ENCODE results near the gene NOXO1. TPM values are rescaled to one million over a fixed set of nuclear protein-coding genes. Genes with fewer than 3 reads are reported as not detected.

The NOXO1 gene
- total RNA-seq, 1 donor from 2014 or later, result 1.6 TPM

DNA sequence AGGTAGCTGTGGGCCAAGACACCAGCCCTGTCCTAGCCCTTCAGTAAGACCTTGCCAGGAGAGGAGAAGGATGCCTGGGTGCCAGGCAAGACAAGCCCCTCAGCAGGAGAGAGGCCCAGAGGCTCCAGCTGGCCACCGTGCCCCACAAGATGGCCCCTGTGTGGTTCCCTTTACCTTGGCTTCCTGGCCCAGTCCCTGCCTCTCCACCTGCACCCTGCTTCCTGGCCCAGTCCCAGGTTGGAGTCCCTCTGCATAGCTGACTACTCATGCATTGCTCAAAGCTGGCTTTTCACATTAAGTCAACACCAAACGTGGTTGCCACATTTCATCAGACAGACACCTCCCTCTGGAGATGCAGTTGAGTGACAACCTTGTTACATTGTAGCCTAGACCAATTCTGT is 12.5 kb upstream of the NOXO1 start:
- FAIRE-seq, result peak; percentile 80
- TF ChIP-seq, protein P1, sequence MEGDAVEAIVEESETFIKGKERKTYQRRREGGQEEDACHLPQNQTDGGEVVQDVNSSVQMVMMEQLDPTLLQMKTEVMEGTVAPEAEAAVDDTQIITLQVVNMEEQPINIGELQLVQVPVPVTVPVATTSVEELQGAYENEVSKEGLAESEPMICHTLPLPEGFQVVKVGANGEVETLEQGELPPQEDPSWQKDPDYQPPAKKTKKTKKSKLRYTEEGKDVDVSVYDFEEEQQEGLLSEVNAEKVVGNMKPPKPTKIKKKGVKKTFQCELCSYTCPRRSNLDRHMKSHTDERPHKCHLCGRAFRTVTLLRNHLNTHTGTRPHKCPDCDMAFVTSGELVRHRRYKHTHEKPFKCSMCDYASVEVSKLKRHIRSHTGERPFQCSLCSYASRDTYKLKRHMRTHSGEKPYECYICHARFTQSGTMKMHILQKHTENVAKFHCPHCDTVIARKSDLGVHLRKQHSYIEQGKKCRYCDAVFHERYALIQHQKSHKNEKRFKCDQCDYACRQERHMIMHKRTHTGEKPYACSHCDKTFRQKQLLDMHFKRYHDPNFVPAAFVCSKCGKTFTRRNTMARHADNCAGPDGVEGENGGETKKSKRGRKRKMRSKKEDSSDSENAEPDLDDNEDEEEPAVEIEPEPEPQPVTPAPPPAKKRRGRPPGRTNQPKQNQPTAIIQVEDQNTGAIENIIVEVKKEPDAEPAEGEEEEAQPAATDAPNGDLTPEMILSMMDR (IDR thresholded peaks at IDR 0.05; ENCODE audit: insufficient read depth, low read length, severe bottlenecking), result no peak
- H3K4me3 ChIP-seq (ENCODE audit: low read depth, low read length), result no peak overlapping the region
- H3K36me3 ChIP-seq (ENCODE audit: control insufficient read depth, insufficient read depth, low read length), result peaks cover 14% of the 10 kb centered on the region
- DNase-seq (ENCODE audit: low read depth), result peak; percentile 85
- peaks cover 11% of the 10 kb centered on the region for H3K27me3 ChIP-seq (ENCODE audit: control insufficient read depth, insufficient read depth, low read length)

DNA sequence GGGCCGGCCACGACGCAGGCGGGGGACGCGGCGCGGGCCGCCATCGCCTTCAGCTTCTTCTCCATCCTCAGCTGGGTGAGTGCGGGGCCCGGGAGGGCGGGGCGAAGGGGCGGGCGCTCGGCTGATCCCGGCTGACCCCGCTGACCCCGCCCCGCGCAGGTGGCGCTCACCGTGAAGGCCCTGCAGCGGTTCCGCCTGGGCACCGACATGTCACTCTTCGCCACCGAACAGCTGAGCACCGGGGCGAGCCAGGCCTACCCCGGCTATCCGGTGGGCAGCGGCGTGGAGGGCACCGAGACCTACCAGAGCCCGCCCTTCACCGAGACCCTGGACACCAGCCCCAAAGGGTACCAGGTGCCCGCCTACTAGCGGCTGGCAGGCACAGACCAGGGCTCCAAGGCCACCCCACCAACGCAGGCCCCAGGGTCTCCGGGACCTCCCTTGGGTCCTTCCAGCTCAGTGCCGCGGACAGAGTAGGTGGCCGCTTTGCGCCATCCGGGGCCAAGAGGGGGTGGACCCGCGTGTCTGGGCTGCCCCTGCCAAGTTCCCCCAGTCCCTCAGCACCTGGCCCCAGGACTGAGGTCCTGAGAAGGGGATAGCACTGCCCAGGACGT is 11.5 kb upstream of the NOXO1 start:
- no peak for DNase-seq (ENCODE audit: low read depth)
- H3K27me3 ChIP-seq (ENCODE audit: control insufficient read depth, insufficient read depth, low read length), result peaks cover 14% of the 10 kb centered on the region
- H3K36me3 ChIP-seq (ENCODE audit: control insufficient read depth, insufficient read depth, low read length), result peaks cover 8% of the 10 kb centered on the region
- TF ChIP-seq, protein P1 (IDR thresholded peaks at IDR 0.05; ENCODE audit: insufficient read depth, low read length, severe bottlenecking), result no peak
- FAIRE-seq, result no peak
- no peak overlapping the region for H3K4me3 ChIP-seq (ENCODE audit: low read depth, low read length)

DNA sequence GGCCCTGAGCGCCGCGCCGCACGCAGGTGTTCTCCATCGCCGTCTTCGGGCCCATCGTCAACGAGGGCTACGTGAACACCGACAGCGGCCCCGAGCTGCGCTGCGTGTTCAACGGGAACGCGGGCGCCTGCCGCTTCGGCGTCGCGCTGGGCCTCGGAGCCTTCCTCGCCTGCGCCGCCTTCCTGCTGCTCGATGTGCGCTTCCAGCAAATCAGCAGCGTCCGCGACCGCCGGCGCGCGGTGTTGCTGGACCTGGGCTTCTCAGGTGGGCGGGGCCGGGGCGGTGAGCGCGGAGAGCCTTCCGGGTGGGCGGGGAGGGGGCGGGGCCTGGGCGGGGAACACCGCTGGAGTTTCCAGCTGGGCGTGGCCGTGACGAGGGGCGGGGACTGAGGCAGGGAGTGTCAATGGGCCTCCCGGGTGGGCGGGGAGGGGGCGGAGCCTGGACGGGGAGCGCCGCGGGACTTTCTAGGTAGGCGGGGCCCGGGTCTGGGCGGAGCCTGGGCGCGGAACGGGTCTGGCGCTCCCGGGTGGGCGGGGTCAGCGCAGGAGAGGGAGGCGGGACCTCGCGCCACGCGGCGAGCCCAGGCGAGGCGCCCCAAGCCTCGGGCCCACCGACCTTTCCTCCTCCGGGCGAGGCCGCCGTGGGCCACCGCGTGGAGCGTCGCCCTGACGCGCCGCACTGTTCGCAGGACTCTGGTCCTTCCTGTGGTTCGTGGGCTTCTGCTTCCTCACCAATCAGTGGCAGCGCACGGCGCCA is 10.9 kb upstream of the NOXO1 start:
- peak overlapping the region; percentile 28 for H3K4me3 ChIP-seq (ENCODE audit: low read depth, low read length)
- peaks cover 2% of the 10 kb centered on the region for H3K36me3 ChIP-seq (ENCODE audit: control insufficient read depth, insufficient read depth, low read length)
- FAIRE-seq, result no peak
- peak; percentile 65 for DNase-seq (ENCODE audit: low read depth)
- TF ChIP-seq, protein P1 (IDR thresholded peaks at IDR 0.05; ENCODE audit: insufficient read depth, low read length, severe bottlenecking), result no peak
- H3K27me3 ChIP-seq (ENCODE audit: control insufficient read depth, insufficient read depth, low read length), result peaks cover 14% of the 10 kb centered on the region

DNA sequence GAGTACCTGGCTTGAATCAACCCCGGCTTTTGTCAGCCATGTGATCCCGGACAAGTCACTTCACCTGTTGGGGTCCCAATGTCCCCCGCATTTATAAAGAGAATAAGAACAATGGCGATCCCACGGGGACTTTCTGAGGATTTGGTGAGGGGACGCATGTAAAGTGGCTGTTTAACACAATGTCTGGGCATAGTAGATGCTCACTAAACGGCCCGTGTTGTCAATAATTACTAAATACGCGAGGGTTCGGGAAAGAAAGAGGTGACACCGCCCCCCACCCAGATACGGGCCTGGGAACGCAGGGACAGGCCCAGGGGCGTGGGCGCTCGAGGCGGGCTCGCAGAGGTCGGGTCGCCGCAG is 10.3 kb upstream of the NOXO1 start:
- DNase-seq (ENCODE audit: low read depth), result no peak
- no peaks in the 10 kb centered on the region for H3K36me3 ChIP-seq (ENCODE audit: control insufficient read depth, insufficient read depth, low read length)
- no peak for FAIRE-seq
- peaks cover 14% of the 10 kb centered on the region for H3K27me3 ChIP-seq (ENCODE audit: control insufficient read depth, insufficient read depth, low read length)
- peak overlapping the region; percentile 28 for H3K4me3 ChIP-seq (ENCODE audit: low read depth, low read length)
- TF ChIP-seq, protein P1 (IDR thresholded peaks at IDR 0.05; ENCODE audit: insufficient read depth, low read length, severe bottlenecking), result no peak

DNA sequence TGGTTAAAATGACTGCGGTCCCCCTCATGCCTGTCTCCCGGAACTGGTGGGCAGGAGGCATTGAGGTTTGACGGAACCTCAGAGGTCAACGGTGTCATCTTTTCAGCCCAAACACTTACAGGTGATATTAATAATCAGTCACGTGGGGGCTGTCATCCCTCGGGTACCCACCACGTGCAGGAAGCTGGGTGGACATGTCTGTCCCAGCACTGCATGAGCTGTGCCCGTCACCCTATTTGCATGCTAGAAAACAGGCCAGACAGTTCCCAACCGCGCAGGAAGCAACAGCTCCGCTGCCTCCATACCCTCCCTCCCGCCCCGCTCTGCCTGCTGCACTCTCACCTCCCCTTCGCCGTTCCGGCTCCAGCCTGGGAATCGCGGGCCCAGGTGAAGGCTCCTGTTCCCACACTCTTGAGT is 9.9 kb upstream of the NOXO1 start:
- H3K4me3 ChIP-seq (ENCODE audit: low read depth, low read length), result no peak overlapping the region

More for the DNA sequence above, 9.9 kb upstream of the NOXO1 start:
- FAIRE-seq (no peak), DNase-seq (ENCODE audit: low read depth) (no peak)
- H3K36me3 ChIP-seq (ENCODE audit: control insufficient read depth, insufficient read depth, low read length), result peaks cover 3% of the 10 kb centered on the region
- peaks cover 14% of the 10 kb centered on the region for H3K27me3 ChIP-seq (ENCODE audit: control insufficient read depth, insufficient read depth, low read length)
- TF ChIP-seq, protein P1 (IDR thresholded peaks at IDR 0.05; ENCODE audit: insufficient read depth, low read length, severe bottlenecking), result no peak
